Head of caudate nucleus (tissue), 42 donors: ENCODE results near the gene CTIF.
A peak's percentile ranks its signal among the peaks of the same experiment; 100 is the strongest.

Experiments used
- DNase-seq, 42 donors: peaks; one replicate each; pipeline versions ENCODE4 v3.0.0 to v3.0.0-alpha.2; 2020 to 2021; ENCODE audit warnings: mixed read lengths in 7 of 42
- intact Hi-C: fragments of 100-400 bp; cut with DNase I; formaldehyde crosslinking; loops from one replicate; pipeline ENCODE4 v1.15.0; 2022

CTIF gene

DNA sequence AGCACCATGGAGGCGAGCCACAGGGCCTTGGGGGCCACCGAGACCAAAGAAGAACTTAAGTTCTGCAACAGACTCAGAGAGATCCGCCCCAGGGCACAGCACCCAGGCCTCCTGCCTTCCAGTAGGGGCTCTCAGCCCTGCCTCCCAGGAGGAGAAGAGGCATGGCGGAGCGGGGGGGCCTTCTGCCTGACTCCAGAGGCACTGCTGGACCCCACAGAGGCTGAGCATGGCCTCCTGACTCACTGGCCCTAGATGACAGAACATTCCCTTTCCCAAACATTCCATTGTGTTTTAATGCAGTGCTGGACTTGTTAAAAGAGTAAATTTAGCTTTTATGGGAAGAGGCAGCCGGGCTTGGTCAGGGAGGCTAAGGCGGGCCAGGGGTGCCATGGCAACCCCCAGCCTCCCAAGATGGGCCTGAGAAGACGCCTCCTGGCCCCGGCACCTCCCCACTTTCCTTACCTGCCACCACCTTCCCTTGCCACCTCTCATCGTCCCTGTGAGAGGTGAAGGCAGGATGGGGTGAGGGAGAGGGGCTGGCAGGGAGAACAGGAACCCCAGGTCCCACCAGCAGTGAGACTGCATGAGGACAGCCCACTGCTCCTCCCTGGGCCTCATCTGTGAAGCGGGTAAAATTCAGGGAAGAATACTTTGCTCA, 346.6 kb downstream of the CTIF start:
- peak in 5 of 42 donors; percentile 5 to 21 (median 9) for DNase-seq
- intact Hi-C loops, result no loop called here

DNA sequence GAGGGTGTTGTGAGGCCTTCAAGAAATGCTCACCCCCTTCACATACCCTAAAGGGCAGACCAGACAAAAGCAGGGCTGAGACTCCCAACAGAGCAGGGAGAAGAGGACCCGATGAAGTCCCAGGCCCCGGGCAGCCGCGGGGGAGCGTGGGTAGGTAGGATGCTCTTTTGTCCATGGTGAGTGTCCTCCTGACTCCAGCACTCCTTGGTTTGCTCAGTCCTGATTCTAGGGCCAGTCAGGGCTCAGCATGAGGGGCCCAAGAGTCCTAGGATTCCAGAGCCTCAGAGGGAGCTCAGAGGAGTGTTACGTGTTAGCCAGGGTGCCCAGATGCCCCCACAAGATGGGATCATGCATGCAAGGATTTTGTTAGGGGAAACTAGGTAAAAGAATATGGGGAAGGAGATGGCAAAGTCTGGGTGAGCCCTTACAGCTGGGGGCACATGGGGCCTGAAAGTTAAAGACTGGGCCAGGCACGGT, 347.1 kb downstream of the CTIF start:
- intact Hi-C loops, result no loop called here
- peak in 3 of 42 donors; percentile 1 to 14 (median 8) for DNase-seq

DNA sequence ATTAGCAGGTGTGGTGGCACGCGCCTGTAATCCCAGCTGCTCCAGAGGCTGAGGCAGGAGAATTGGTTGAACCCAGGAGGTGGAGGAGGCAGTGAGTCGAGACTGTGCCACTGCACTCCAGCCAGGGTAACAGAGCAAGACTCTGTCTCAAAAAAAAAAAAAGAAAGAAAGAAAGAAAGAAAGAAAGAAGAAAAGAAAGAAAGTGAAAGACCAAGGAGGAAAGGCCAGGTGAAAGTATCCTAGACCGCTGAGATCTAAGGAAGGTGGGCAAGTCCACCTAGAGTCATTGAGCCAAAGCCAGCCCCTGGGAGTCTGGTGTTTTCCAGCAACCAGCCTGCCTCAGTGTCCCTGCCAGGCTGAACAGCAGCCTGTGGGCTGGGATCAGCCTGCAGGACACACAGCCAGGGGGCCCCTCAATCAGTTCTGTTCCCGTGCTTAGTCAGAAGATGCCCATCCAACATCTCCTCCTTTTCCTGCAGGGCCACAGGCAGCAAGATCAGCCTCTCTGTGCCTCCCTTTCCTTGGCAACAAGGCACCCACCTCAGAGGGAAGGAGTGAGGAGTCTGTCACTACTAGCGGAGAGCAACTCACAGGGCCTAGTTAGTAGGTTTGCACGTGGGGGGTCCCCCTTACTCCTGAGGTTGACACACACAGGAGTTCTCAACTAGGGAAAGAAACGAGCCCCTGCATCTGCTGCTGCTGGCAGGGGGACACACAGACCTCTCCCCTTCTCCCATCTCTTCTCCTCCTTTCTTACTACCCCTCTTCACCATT, 347.9 kb downstream of the CTIF start:
- intact Hi-C loops, result no loop called here

DNA sequence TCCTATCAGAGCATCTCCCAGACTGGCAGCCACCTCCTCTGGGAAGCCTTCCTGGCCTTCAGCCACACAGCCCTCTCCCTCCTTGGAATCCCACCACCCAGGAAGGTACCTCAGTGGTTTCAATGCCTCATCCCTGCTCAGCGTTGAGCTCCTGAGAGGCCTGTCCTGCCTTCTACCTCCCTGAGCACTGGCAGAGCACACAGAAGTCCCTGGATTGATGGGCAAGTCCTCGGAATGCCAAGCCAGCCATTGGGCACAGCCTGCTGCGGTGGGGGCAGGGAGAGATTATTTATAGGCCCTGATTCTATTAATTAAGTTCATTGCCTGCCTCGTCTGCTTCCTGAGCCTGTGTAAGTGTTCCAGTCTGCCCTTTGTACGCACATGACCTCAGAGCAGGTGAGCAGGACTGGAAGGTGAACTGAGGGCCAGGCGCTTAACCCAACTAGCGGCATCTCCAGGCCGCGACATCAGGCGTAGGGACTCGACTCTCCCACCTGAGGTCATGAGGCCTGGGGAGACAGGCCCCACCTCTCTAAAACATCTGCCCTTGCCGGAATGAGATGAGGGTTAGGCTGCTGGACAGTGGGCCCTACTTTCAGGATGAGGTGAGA, 348.6 kb downstream of the CTIF start:
- intact Hi-C loops, result no loop called here
- DNase-seq, result peak in 3 of 42 donors; percentile 2 to 16 (median 9)

More for the DNA sequence above, 347.9 kb downstream of the CTIF start:
- DNase-seq, result peak in 4 of 42 donors; percentile 4 to 31 (median 8)

DNA sequence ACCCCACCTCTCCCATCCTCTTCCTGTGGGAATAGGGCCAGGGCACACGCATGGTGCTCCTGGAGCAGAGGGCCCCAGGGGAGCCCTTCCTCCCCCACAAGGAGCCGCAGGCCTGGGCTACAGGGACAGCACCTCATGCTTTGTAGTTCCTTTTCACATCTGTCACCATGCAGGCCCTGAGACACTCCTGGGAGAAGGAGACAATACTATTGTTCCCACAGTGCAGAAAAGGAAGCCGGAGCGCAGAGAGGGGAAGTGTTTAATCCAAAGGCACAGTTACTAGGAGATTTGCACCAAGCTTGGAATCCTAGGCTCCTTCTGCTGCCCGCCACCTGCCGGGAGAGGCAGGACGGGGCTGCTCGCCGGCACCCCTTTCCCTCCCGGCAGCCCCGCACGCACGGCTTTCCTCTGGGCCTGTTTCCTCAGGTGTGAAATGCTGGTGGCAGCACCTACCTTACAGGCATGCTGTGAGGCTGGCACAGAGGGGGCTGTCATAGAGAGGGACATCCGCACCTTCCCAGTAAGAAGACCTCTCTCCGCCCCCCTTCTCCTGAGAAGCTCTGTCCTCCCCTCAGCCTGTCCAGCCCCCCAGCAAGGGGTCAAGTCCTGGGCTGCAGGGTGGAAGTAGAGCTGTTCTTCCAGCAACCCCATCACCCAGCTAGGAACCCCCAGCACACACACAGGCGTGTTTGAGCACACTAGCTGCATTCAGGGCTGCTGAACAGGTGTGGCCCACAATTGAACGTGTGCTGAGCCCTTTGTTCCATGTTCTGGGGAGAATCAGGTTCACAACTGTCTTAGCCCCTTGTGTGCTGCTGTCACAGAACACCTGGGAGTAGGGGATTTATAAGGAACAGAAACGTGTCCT, 349.3 kb downstream of the CTIF start:
- peak in 3 of 42 donors; percentile 6 to 11 (median 10) for DNase-seq
- intact Hi-C loops, result no loop called here

DNA sequence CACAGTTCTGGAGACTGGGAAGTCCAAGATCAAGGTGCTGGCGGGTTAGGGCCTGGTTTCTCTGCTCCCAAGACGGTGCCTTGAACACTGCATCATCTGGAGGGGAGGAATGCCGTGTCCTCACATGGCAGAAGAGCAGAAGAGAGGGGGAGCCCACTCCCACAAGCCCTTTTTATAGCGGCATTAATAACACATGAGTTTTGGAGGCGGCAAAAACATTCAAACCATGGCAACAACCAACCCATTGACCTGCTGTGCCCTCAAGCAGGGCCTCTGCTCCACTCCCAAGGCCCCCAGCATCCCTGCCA, 349.9 kb downstream of the CTIF start:
- intact Hi-C loops, result no loop called here
- peak in 6 of 42 donors; percentile 18 to 56 (median 40) for DNase-seq

DNA sequence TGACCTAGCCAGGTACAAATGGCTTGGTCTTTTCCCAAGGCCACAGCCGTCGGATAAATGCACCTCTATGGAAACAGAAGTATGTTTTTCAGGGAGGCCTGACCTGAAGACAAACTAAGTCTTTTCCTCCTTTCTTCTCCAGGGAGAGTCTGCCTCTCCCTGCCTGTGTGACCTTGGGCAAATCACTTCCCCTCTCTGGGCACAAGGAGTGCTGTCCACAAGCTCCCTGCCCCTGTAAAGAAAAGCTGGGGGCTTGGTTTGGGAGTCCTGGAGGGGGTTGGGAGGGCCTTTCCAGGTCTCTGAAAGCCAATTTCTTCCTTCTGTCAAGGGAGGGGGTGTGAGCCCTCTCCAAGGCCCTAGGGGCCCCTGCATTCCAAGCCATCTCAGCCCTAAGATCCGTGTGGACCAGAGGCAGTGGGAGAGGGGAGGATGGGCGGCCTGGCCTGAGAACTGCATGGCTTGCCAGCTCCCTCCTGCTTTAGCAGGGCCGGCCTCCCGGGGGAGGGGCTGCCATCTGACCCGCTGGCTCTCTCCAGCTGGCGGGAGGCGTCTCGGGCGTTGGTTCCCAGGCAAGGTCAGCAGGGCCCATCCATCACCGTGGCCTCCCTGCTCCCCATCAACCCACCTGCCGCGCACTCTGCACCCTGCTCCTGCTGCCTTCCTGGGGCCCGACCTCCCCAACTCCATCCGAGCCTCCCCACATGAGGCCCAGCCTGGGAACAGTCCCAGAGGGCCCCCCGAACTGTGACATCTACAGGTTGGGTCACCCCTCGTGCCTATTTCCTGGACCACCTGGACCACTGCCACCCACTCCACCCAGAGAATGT, 350.5 kb downstream of the CTIF start:
- DNase-seq, result peak in 38 of 42 donors; percentile 37 to 86 (median 64)

DNA sequence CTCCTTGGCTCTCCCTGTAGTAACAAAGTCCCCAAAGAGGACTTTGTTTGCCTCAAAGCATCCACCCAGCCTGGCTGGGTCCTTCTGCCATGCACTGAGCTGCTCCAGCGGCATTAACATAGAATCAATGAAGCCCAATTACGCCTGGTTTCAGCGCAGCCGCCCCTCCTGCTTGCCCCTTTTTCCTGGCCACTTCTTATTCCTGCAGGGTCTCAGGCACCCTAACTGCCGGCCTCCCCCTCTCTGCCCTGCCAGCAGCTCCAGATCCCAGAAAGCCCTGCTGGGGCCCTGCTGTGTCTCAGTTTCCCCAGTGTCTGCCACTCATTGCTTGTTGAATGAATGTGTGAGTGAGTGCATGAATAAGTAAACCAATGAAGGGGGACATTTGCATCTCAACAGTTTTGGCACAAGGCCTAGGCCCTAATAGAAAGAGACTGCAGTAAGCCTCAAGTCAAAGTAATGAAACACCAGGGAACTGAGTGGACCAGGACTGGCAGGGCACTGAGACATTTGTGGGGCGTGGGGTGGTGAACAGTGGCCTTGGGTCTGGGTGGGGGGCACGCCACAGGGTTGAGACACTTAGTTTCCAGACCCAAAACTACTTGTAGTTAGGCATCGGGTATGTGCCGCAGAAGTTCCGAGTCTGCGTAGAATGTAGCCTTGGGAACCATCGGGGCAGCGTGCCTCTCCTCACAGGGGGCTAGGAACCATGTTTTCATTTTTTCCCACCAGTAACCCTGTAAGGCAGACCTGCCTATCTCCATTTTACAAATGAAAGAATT, 351.3 kb downstream of the CTIF start:
- intact Hi-C loops, result no loop called here
- peak in 11 of 42 donors; percentile 19 to 73 (median 45) for DNase-seq

More for the DNA sequence above, 350.5 kb downstream of the CTIF start:
- intact Hi-C loops, result no loop called here

DNA sequence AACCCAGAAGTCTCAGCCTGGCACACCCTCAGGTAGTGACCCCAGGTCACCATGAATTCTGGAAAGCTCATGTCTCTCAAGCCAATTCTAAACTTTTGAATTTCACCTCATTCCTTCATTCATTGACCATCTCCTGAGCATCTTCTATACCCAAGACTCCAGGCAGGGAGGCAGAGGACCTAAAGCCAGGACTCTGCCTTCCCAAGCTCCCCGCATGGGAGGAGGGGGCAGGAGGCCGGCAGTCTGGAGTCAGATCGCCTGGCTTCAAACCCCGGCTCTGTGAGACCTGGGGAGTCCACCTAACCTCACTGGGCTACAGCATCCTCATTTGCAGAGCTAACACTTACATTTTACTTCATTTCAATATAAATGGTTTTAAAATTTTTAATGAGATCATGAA, 352.9 kb downstream of the CTIF start:
- DNase-seq, result peak in 1 of 42 donors; percentile 3

DNA sequence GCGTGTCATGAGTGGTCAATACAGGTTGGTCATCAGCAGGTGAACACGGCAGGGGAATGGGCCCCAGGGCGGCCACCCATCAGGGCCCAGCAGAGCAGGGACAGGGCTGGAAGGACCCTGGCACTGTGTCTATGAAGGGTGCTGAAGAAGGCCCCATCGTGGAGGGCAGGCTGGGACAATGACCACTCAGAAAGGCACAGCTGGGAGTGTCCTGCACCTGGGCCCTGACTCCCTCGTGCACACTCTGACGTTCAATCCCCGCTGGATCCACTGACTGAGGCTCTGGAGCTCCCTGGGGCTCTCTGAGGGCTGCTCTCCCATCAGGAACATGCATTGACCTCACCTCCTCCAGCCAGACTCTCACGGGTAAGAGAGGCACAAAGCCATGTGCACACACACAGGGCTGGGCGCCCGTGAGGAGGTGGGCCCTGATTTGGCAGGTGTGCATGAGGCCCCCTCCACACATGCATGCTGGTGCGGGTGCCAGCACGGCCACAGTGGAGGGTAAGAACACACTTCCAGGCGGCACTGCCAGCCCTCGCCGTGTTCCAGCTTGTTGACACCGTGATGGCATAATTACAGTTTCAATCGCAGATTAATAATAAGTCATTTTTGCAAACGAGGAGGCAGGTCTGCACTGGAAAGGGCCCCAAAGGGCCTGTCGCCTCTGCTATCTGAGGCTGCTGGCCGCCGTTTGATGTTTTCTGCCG, 353.5 kb downstream of the CTIF start:
- peak in 2 of 42 donors; percentile 1 to 26 for DNase-seq

More for the DNA sequence above, 352.9 kb downstream of the CTIF start:
- intact Hi-C loops, result no loop called here

DNA sequence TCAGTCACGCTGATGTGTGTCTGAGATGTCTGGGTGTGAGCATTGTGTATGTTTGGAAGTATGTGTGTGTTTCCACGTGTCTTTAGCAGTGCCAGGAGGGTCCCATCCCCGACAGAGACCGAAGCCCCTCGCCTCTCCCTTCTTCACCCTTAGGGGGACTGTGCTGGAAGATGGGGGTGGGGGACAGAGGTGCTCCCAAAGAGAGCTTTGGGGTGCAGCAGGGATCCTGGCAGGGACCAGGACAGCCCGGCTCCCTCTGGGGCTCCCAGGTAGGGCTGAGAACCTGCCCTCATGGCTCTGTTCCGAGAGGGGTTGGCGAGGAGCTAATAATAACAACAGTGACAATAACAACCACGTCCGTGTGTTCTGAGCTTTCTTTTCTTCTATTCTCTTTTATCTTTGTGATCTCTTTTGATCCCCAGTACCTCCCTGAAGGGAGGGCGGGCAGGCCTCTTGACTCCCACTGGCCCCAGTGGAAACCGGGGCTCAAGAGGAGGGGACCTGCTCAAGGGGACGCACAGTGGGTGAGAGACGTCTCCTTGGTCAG, 354.3 kb downstream of the CTIF start:
- DNase-seq, result peak in 2 of 42 donors; percentile 1 to 21
- intact Hi-C loops, result no loop called here

More for the DNA sequence above, 353.5 kb downstream of the CTIF start:
- intact Hi-C loops, result no loop called here

DNA sequence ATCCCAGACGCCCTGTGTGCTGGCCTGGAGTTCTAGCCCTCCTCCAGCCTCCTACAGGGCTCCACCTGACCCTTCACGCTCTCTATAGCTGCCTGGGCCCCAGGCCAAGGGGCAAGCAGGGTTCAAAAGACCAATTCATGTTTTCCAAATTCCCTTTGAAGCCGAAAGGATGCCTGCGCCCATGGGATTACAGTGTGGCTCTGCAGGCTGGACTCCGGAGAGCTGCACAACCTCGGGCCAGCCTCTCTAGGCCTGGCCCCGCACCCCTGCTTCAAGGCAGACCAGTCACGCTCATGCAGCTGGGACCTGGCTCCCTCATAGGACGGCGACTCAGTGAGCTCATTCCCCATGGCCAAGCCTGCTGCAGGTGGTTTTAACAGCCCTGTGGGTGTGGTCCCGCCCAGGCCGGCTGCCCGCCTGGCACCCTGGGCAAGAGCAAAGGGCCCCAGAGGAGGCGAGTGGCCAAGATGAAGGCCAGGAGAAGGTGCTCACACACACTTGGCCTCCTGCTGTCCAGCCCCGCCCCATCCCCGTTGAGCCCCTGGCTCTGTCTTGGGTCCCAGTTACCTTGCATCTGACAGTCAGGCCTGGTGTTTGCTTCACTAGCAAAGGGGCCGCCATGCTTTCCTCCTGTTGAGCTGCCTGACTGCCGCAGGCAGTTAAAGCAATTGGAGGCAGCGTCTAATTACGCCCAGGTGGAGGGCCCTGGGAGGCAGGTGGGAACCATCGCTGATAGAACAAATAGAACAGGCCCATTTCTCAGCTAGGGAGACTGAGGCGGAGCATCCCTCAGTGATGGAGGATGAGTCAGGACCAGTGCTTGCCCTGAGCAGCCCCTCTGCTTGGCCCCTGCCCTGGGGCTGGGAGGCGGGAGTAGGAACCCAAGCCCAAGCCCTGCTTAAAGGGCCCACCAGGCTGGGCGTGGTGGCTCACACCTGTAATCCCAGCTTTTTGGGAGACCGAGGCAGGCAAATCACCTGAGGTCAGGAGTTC, 355.1 kb downstream of the CTIF start:
- intact Hi-C loops, result no loop called here
- DNase-seq, result peak in 2 of 42 donors; percentile 5 to 24

DNA sequence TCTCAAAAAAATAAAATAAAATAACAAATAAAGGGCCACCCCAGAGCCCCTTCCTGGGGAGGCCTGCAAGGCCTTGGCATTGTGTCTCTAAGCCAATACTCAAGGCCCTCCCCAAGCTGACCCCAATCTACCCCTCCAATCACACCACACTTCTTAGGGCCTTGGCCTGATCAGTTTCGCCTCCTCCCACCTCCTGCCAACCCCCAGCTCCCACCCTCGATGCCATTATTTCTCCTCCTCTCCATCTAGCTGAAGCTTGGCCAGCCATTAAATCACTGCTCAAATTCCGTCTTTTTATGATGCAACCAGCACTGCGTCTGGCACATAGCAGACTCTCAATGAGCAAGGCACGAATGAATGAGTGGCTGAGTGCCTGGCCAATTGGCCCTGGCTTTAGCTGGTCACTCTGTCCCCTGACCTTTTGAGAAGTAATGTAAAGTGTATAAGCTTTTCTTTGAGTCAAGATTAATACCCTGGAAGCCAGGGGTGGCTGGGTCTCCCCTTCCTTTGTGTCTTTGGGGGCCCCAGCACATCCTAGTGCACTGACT, 356.0 kb downstream of the CTIF start:
- intact Hi-C loops, result no loop called here
- DNase-seq, result peak in 4 of 42 donors; percentile 5 to 60 (median 24)

DNA sequence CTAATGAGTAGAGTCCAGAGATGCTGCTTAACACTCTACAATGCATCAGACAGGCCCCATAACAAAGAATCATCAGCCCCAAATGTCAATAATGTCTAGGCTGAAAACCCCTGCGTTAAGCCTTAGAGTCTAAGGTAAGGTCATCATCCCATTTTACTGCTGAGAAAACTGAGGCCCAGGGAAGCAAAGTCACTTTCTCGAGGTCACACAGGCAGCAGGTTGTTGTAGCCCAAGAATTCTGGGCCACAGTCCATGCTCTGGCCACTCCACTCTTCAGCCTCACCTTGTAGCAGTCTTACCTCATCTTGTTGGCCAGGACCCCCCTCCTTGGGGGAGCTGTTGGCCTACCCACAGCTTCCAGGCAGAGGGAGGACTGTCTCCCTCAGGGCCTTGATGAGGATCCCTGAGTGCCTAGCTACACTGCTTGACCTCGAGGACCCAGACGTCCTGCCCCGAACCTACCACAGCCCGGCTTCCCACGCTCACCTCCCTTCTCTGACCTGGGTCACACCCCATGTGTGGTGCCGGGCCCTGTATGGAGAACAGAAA, 357.6 kb downstream of the CTIF start:
- intact Hi-C loops, result no loop called here
- DNase-seq, result no peak
